NCI-H128 (cell line): ENCODE results near the gene TEN1.

Source experiments
- DNase-seq: peaks from one replicate; lab custom pipeline; 2025; ENCODE audit not compliant: unreplicated experiment; lab: John Stamatoyannopoulos, UW

Gene TEN1

GRCh38 chr17:75976175-75976848 lies 2.7 kb upstream of the TEN1 start:
- DNase-seq = no peak

GRCh38 chr17:75979705-75980187 lies 706 bp downstream of the TEN1 start:
- DNase-seq = no peak

GRCh38 chr17:75980188-75981018 lies 1.4 kb downstream of the TEN1 start:
- DNase-seq = no peak

- DNase-seq = no peak
These were observed 2.1 kb downstream of the TEN1 start for GRCh38 chr17:75981019-75981615.

GRCh38 chr17:75983501-75984181 lies 4.6 kb downstream of the TEN1 start:
- no peak for DNase-seq

- no peak for DNase-seq
These were observed 6.9 kb downstream of the TEN1 start for GRCh38 chr17:75985986-75986385.

GRCh38 chr17:75987041-75987440 lies 8.0 kb downstream of the TEN1 start:
- DNase-seq = no peak

- DNase-seq = no peak
These were observed 12.4 kb downstream of the TEN1 start for GRCh38 chr17:75991396-75991795.

GRCh38 chr17:75994802-75995370 lies 15.8 kb downstream of the TEN1 start:
- DNase-seq = no peak

- no peak for DNase-seq
These were observed 16.4 kb downstream of the TEN1 start for GRCh38 chr17:75995385-75995925.

GRCh38 chr17:75996665-75997590 lies 17.9 kb downstream of the TEN1 start:
- no peak for DNase-seq

- no peak for DNase-seq
These were observed 19.3 kb downstream of the TEN1 start for GRCh38 chr17:75998327-75998795.

GRCh38 chr17:76000016-76000754 lies 21.1 kb downstream of the TEN1 start:
- no peak for DNase-seq

- DNase-seq = no peak
These were observed 21.9 kb downstream of the TEN1 start, which contains the start of gene CDK3 for GRCh38 chr17:76000755-76001521. Gene CDK3, plus strand, starts transcription at chr17:76000855. Its CDS starts 571 bp downstream, at chr17:76001426.

- no peak for DNase-seq
These were observed 23.1 kb downstream of the TEN1 start for GRCh38 chr17:76002100-76002499.

- DNase-seq = no peak
These were observed 24.9 kb downstream of the TEN1 start for GRCh38 chr17:76003915-76004314.

- no peak for DNase-seq
These were observed 25.8 kb downstream of the TEN1 start for GRCh38 chr17:76004750-76005262.
